ENCODE measurements around the gene TLN1.

DNA sequence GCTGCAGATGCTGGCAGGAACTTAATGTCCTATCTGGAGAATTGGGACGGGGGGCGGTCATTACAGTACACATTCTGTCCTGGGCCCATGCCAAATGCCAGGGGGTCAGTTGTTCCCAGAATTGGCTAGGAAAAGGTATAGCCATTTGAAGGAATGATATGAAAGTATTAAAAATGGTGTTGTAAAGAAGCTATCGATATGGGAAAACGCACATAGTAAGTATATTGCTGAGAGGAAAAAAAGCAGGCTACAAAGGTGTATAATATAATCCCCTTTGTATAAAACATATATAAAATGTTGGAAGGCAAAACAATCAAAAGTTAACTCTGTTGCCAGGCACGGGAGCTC is 66.5 kb downstream of the TLN1 start:
- TF ChIP-seq TCF7L2 (IDR thresholded peaks at IDR 0.05; ENCODE audit: low read depth, low read length) (no peak), CTCF (IDR thresholded peaks at IDR 0.05) (no peak), POLR2AphosphoS5 (IDR thresholded peaks at IDR 0.05; ENCODE audit: low read depth, low read length) (no peak)

Measured in Panc1 (cell line).